SU-DHL-6 (cell line): ENCODE results near the gene MRPL21.

Source experiments
- H2AFZ ChIP-seq: fragments of 200-600 bp; sonication (generic); 2 replicates; pipeline ENCODE4 v1.6.1; 2014; ENCODE audit warnings: low read depth, mild to moderate bottlenecking, moderate library complexity, mixed read lengths, antibody characterized with exemption, low read length; ENCODE audit not compliant: severe bottlenecking
- H3F3A ChIP-seq: fragments of 200-600 bp; shearing (Covaris generic); 2 replicates; pipeline ENCODE4 v1.6.0; 2016; ENCODE audit warnings: antibody characterized with exemption, mild to moderate bottlenecking; ENCODE audit not compliant: insufficient read depth
- H3K27ac ChIP-seq: fragments of 200-600 bp; sonication (generic); 2 replicates; pipeline ENCODE4 v1.5.1; 2016; ENCODE audit warnings: low read depth, mild to moderate bottlenecking, low read length, moderate library complexity, mixed read lengths
- H3K27me3 ChIP-seq: fragments of 200-600 bp; sonication (generic), shearing (Covaris generic); 2 replicates; pipeline ENCODE4 v1.6.0; 2014; ENCODE audit warnings: mild to moderate bottlenecking, low read length
- H3K36me3 ChIP-seq: fragments of 200-600 bp; sonication (generic); 2 replicates; pipeline ENCODE4 v1.6.1; 2014; ENCODE audit warnings: mild to moderate bottlenecking, low read length, mixed read lengths
- H3K4me2 ChIP-seq: fragments of 300-600, 200-600 bp; shearing (Covaris generic), sonication (generic); 2 replicates; pipeline ENCODE4 v1.6.0; 2014; ENCODE audit warnings: low read length, low read depth, mild to moderate bottlenecking; ENCODE audit not compliant: poor library complexity, severe bottlenecking
- H3K4me3 ChIP-seq: fragments of 200-600 bp; sonication (generic); 2 replicates; pipeline ENCODE4 v1.5.1; 2014; ENCODE audit warnings: antibody characterized with exemption, low read length, mild to moderate bottlenecking, mixed read lengths; ENCODE audit not compliant: insufficient read depth, poor library complexity, severe bottlenecking
- H3K79me2 ChIP-seq: fragments of 200-600 bp; sonication (generic); 2 replicates; pipeline ENCODE4 v1.6.1; 2014; ENCODE audit warnings: mild to moderate bottlenecking, low read length, moderate library complexity; ENCODE audit not compliant: insufficient read depth
- H3K9ac ChIP-seq: fragments of 200-600 bp; sonication (generic); 2 replicates; pipeline ENCODE4 v1.7.0; 2014; ENCODE audit warnings: mild to moderate bottlenecking, low read length
- H3K9me2 ChIP-seq: fragments of 200-600 bp; sonication (generic); replicated peaks from 2 replicates; pipeline ENCODE4 v1.6.1; 2014; ENCODE audit warnings: low read length; ENCODE audit not compliant: insufficient read depth
- H3K9me3 ChIP-seq: fragments of 200-600 bp; sonication (generic); 2 replicates; pipeline ENCODE4 v1.6.1; 2014; ENCODE audit warnings: low read length, mixed read lengths; ENCODE audit not compliant: insufficient read depth
- H4K20me1 ChIP-seq: fragments of 200-600 bp; sonication (generic); 2 replicates; pipeline ENCODE4 v1.6.1; 2014; ENCODE audit warnings: low read depth, mild to moderate bottlenecking, antibody characterized with exemption, low read length, moderate library complexity, mixed read lengths
- CTCF ChIP-seq: fragments of 200-600 bp; sonication (generic); IDR thresholded peaks from one replicate; pipeline ENCODE4 v1.5.1; 2017; ENCODE audit warnings: antibody characterized with exemption, mild to moderate bottlenecking, low read length, moderate library complexity; ENCODE audit not compliant: insufficient read depth, poor library complexity, severe bottlenecking
- EZH2phosphoT487 ChIP-seq: fragments of 200-600 bp; sonication (generic), shearing (Covaris generic); conservative IDR thresholded peaks from 2 replicates; pipeline ENCODE4 v1.6.1; 2018; ENCODE audit warnings: mild to moderate bottlenecking, antibody characterized with exemption, low read length, moderate library complexity, mixed read lengths

Gene MRPL21

GRCh38 chr11:68941324-68942094, 37.9 kb upstream of the MRPL21 start:
- Histone ChIP-seq H3K9ac (no peak overlapping the region), H3F3A (no peaks in the 10 kb centered on the region), H3K79me2 (no peaks in the 10 kb centered on the region), H3K4me2 (no peak overlapping the region), H3K9me3 (no peaks in the 10 kb centered on the region), H3K27me3 (no peaks in the 10 kb centered on the region), H4K20me1 (no peaks in the 10 kb centered on the region), H3K27ac (no peak overlapping the region), H3K9me2 (no peaks in the 10 kb centered on the region), H3K36me3 (no peaks in the 10 kb centered on the region), H3K4me3 (no peak overlapping the region), H2AFZ (no peak overlapping the region)
- no peak for TF ChIP-seq EZH2phosphoT487
- TF ChIP-seq CTCF, result no peak

- no peak overlapping the region for H3K9ac ChIP-seq
- no peak overlapping the region for H3K27ac ChIP-seq
- no peak overlapping the region for H2AFZ ChIP-seq
- H3K79me2 ChIP-seq, result no peaks in the 10 kb centered on the region
- H3K4me2 ChIP-seq, result no peak overlapping the region
- no peak overlapping the region for H3K4me3 ChIP-seq
- no peak for TF ChIP-seq EZH2phosphoT487
- no peak for TF ChIP-seq CTCF
- no peaks in the 10 kb centered on the region for H3K27me3 ChIP-seq
- no peaks in the 10 kb centered on the region for H3K36me3 ChIP-seq
- H3K9me3 ChIP-seq, result no peaks in the 10 kb centered on the region
- H4K20me1 ChIP-seq, result no peaks in the 10 kb centered on the region
- H3F3A ChIP-seq, result no peaks in the 10 kb centered on the region
- H3K9me2 ChIP-seq, result no peaks in the 10 kb centered on the region
Observed at GRCh38 chr11:68940651-68941323, 37.2 kb upstream of the MRPL21 start.

DNA sequence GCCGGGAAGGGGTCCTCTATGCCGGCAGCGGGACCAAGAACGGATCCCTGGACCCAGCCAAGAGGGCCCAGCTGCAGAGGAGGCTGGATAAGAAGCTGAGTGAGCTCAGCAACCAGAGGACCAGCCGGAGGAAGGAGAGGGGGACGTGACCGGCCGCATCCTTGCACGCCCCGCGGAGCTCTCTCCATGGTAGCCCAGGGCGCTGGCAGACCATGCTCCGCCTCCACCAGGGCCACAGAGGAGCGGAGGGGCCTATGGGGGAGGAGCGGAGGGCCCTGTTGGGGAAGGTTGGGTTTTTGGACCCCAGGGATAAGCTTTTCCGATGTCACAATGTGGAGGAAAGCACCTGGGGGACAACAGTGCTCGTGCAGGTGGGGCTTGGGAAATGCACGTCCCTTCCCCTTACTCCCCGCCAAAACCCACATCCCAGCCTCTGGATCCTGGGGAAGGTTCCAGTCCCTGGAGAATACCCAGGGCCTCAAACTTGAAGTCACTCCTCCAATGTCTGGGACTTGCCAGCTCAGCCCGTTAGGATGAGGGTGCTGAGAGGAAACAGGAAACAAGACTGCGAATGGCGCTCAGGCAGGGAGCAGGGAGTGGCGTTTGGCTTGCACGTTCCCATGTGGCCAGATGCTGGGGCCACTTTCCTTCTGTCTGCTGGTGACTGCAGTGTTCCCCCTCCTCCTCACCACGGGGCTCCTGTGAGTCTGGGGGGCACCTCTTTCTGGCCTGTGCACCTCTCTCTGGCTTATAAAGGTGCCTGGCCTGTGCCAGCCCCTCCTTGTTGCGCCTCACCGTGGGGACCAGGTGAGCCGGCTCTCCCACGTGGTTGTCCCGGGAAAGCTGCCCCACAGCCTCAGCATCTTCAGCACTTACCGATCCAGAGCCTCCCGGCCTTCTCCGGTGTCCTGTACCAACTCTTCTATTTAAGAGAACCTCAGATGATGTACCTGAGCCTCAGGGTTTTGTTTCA, 36.2 kb upstream of the MRPL21 start:
- no peaks in the 10 kb centered on the region for H3K36me3 ChIP-seq
- no peaks in the 10 kb centered on the region for H3K9me3 ChIP-seq
- H4K20me1 ChIP-seq, result no peaks in the 10 kb centered on the region
- H3F3A ChIP-seq, result no peaks in the 10 kb centered on the region
- no peaks in the 10 kb centered on the region for H3K79me2 ChIP-seq
- TF ChIP-seq EZH2phosphoT487 (no peak), CTCF (no peak)
- no peak overlapping the region for H3K27ac ChIP-seq
- H2AFZ ChIP-seq, result no peak overlapping the region
- H3K9me2 ChIP-seq, result no peaks in the 10 kb centered on the region
- no peaks in the 10 kb centered on the region for H3K27me3 ChIP-seq
- no peak overlapping the region for H3K4me3 ChIP-seq
- no peak overlapping the region for H3K9ac ChIP-seq
- no peak overlapping the region for H3K4me2 ChIP-seq
